Uterus (tissue), 4 donors: ENCODE data around the gene VRK2. TPM values are rescaled to one million over a fixed set of nuclear protein-coding genes. Genes with fewer than 3 reads are reported as not detected.
"Not testable (repeated sequence)": the region's sequence is repeated elsewhere in the genome, so short reads cannot be mapped to it uniquely, and the experiment has no call there.

Experiments
- DNase-seq, 2 donors: peaks; one replicate each; pipeline ENCODE4 v3.0.0-alpha.2; 2019 to 2020
- H3K27ac ChIP-seq, 2 donors: fragments of 200-600 bp; sonication (generic); 1 replicate in 1 of 2; 2 replicates in 1 of 2; pipeline ENCODE4 v1.5.1; 2016 to 2018
- H3K27me3 ChIP-seq, 2 donors: fragments of 200-600 bp; sonication (generic); one replicate each; pipeline ENCODE4 v1.5.1; 2018 to 2019; ENCODE audit warnings: control low read depth in 1 of 2
- H3K36me3 ChIP-seq, 2 donors: fragments of 200-600 bp; sonication (generic); one replicate each; pipeline ENCODE4 v1.5.1; 2019; ENCODE audit warnings: control low read depth in 1 of 2
- H3K4me1 ChIP-seq, 2 donors: fragments of 200-600 bp; sonication (generic); one replicate each; pipeline ENCODE4 v1.5.1; 2018 to 2019; ENCODE audit warnings: control low read depth in 1 of 2
- H3K4me3 ChIP-seq, 2 donors: fragments of 200-600 bp; sonication (generic); 1 replicate in 1 of 2; 2 replicates in 1 of 2; pipeline ENCODE4 v1.5.1; 2018 to 2019; ENCODE audit warnings: mild to moderate bottlenecking in 1 of 2
- H3K9me3 ChIP-seq, 2 donors: fragments of 200-600 bp; sonication (generic); one replicate each; pipeline ENCODE4 v1.5.1; 2019; ENCODE audit warnings: control low read depth in 1 of 2
- CTCF ChIP-seq, 4 experiments: fragments of 200-600 bp in 2 of 4; fragments of 450-650 bp in 2 of 4; sonication (generic) in 2 of 4; IDR thresholded peaks; one replicate each; pipeline ENCODE4 v1.5.1; 2016 to 2019; ENCODE audit warnings: antibody characterized with exemption in 4 of 4, mild to moderate bottlenecking in 2 of 4, moderate library complexity in 1 of 4
- POLR2A ChIP-seq, 2 donors: fragments of 450-650 bp; IDR thresholded peaks; one replicate each; pipeline ENCODE4 v1.6.1; 2016; ENCODE audit warnings: antibody characterized with exemption in 2 of 2, mild to moderate bottlenecking in 1 of 2, moderate library complexity in 1 of 2
- intact Hi-C: fragments of 100-400 bp; cut with DNase I; formaldehyde crosslinking; loops from one replicate; pipeline ENCODE4 v1.15.1; 2023; ENCODE audit warnings: low total_unique reads
- total RNA-seq, 4 donors: library from RNA; depleted of rRNA in 3 of 4; stranded (reverse); fragments of >200 nt in 3 of 4; gene quantifications; one replicate each; pipeline versions ENCODE4 v1.1.0 to v1.2.4, GENCODE V29; 2014 to 2023
- donor health status: DM: yes; HTN: yes; CAD: no.

The VRK2 gene
- total RNA-seq, 4 donors from 2014 or later = 17.1 to 30.3 (median 25.7) TPM

GRCh38 chr2:58156780-58157179, 110.2 kb downstream of the VRK2 start:
- Histone ChIP-seq H3K27me3 (no peaks in the 10 kb centered on the region), H3K4me1 (no peaks in the 10 kb centered on the region), H3K36me3 (no peaks in the 10 kb centered on the region), H3K4me3 (no peak overlapping the region), H3K27ac (no peak overlapping the region), H3K9me3 (no peaks in the 10 kb centered on the region)
- DNase-seq = no peak
- intact Hi-C loops = no loop called here
- TF ChIP-seq POLR2A (IDR thresholded peaks at IDR 0.05) (no peak), CTCF (IDR thresholded peaks at IDR 0.05) (no peak)

- no peak for TF ChIP-seq POLR2A (IDR thresholded peaks at IDR 0.05)
- no peak for TF ChIP-seq CTCF (IDR thresholded peaks at IDR 0.05)
- Histone ChIP-seq H3K27me3 (no peaks in the 10 kb centered on the region), H3K9me3 (no peaks in the 10 kb centered on the region), H3K4me3 (no peak overlapping the region), H3K36me3 (no peaks in the 10 kb centered on the region), H3K4me1 (no peaks in the 10 kb centered on the region), H3K27ac (no peak overlapping the region)
- DNase-seq = no peak
- intact Hi-C loops = no loop called here
These were observed 111.1 kb downstream of the VRK2 start for GRCh38 chr2:58157754-58158153.

GRCh38 chr2:58158481-58158880, 111.9 kb downstream of the VRK2 start:
- H3K36me3 ChIP-seq = no peaks in the 10 kb centered on the region
- intact Hi-C loops = no loop called here

GRCh38 chr2:58163913-58164312, 117.3 kb downstream of the VRK2 start:
- H3K4me3 ChIP-seq = no peak overlapping the region
- H3K27ac ChIP-seq = no peak overlapping the region
- H3K36me3 ChIP-seq = no peaks in the 10 kb centered on the region
- no peaks in the 10 kb centered on the region for H3K4me1 ChIP-seq
- H3K9me3 ChIP-seq = no peaks in the 10 kb centered on the region
- no peak for TF ChIP-seq POLR2A (IDR thresholded peaks at IDR 0.05)
- no peak for TF ChIP-seq CTCF (IDR thresholded peaks at IDR 0.05)
- H3K27me3 ChIP-seq = no peaks in the 10 kb centered on the region
- intact Hi-C loops = no loop called here
- no peak for DNase-seq

More at GRCh38 chr2:58158481-58158880, 111.9 kb downstream of the VRK2 start:
- H3K4me3 ChIP-seq = no peak overlapping the region
- no peak overlapping the region for H3K27ac ChIP-seq
- no peaks in the 10 kb centered on the region for H3K9me3 ChIP-seq
- no peaks in the 10 kb centered on the region for H3K4me1 ChIP-seq
- H3K27me3 ChIP-seq = no peaks in the 10 kb centered on the region
- TF ChIP-seq CTCF (IDR thresholded peaks at IDR 0.05) (no peak), POLR2A (IDR thresholded peaks at IDR 0.05) (no peak)
- no peak for DNase-seq

GRCh38 chr2:58168130-58168529, 121.5 kb downstream of the VRK2 start:
- H3K9me3 ChIP-seq, H3K27ac ChIP-seq, H3K36me3 ChIP-seq, H3K4me1 ChIP-seq, DNase-seq, H3K4me3 ChIP-seq, H3K27me3 ChIP-seq, intact Hi-C loops: not testable (repeated sequence)

GRCh38 chr2:58169845-58170244, 123.2 kb downstream of the VRK2 start:
- H3K4me1 ChIP-seq, intact Hi-C loops, H3K36me3 ChIP-seq, H3K27me3 ChIP-seq, H3K9me3 ChIP-seq, H3K27ac ChIP-seq, DNase-seq, H3K4me3 ChIP-seq: not testable (repeated sequence)

- H3K27ac ChIP-seq, DNase-seq, H3K36me3 ChIP-seq, intact Hi-C loops, H3K4me1 ChIP-seq, H3K4me3 ChIP-seq, H3K9me3 ChIP-seq, H3K27me3 ChIP-seq: not testable (repeated sequence)
These were observed 123.8 kb downstream of the VRK2 start for GRCh38 chr2:58170334-58170933.

- H3K9me3 ChIP-seq, H3K4me1 ChIP-seq, H3K36me3 ChIP-seq, DNase-seq, H3K4me3 ChIP-seq, intact Hi-C loops, H3K27ac ChIP-seq, H3K27me3 ChIP-seq: not testable (repeated sequence)
These were observed 125.2 kb downstream of the VRK2 start for GRCh38 chr2:58171831-58172230.

GRCh38 chr2:58177187-58177586, 130.6 kb downstream of the VRK2 start:
- DNase-seq, H3K36me3 ChIP-seq, H3K4me3 ChIP-seq, H3K27me3 ChIP-seq, H3K27ac ChIP-seq, H3K4me1 ChIP-seq, intact Hi-C loops, H3K9me3 ChIP-seq: not testable (repeated sequence)

GRCh38 chr2:58180175-58180574, 133.6 kb downstream of the VRK2 start:
- H3K4me3 ChIP-seq, intact Hi-C loops: not testable (repeated sequence)

More at GRCh38 chr2:58180175-58180574, 133.6 kb downstream of the VRK2 start:
- H3K9me3 ChIP-seq, H3K36me3 ChIP-seq, DNase-seq, H3K27ac ChIP-seq, H3K27me3 ChIP-seq, H3K4me1 ChIP-seq: not testable (repeated sequence)
